DMS153 treated with DMSO at 0.1 percent for 48 hours (cell line): ENCODE results near the gene SVOP.
"Not testable (repeated sequence)": the region's sequence is repeated elsewhere in the genome, so short reads cannot be mapped to it uniquely, and the experiment has no call there.

Source experiments
- DNase-seq: peaks from one replicate; lab custom pipeline; 2025; ENCODE audit not compliant: unreplicated experiment; lab: John Stamatoyannopoulos, UW

The SVOP gene

DNA sequence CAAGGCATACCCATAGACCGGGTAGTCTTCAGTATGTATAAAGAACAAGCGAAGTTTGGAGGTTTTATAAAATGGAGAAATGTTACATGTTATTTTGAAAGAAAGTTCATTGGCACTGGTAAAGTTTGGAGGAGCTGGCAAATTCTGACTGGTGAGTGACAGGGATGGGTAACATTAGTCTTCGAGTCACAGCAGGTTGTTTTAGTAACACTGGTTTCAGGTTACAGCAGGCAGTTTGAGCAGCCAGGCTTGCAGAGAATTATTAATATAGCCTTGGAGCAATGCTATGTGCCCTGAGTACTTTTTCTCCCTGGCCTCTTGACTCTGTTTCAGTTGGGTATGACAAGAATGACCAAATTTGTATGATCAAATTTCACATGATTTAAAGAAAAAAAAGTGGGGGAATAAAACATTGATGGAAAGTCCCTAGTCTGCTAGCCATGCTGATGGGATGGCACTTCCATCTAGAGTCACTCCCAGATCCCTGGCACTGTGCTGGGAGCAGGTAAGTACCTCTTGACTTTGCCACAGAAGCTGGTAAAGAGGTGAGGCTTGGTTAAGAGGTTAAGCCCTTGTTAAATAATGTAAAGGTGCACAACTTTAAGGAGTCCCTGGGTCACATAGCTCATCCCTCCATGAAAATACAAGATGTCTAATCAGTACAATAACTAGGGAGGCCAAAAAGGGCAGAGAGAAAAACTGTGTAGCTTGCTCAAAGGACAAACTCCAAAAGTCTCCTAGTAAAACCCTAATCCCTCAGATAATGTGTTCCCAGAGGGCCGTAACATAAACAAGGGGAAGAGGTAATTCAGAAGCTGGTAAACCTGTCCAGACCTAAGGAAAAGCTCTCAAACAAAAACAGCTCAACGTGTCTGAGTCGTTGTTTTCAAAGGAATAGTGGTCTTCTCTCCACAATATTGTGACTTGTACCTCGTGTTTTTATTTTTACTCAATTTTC is 12.7 kb upstream of the SVOP start:
- no peak for DNase-seq

DNA sequence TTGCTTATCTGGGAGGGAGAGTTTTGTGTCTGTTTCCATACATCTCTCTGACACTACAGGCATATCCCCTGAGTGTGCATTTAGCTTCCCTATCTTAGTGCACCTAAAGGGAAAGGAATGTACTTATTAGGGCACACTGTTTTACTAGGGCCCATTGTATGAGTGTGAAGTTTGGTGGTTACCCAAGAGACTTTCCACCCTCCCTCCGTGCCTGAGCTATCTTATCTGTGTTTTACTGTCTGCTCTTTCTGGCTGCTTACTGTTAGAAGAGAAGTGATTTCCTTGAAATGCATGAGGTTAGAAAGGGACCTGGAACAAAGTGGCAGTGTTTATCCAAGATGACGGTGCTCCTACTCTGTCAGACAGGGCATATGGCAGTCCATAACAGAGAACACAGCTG is 8.5 kb upstream of the SVOP start:
- DNase-seq: no peak

DNA sequence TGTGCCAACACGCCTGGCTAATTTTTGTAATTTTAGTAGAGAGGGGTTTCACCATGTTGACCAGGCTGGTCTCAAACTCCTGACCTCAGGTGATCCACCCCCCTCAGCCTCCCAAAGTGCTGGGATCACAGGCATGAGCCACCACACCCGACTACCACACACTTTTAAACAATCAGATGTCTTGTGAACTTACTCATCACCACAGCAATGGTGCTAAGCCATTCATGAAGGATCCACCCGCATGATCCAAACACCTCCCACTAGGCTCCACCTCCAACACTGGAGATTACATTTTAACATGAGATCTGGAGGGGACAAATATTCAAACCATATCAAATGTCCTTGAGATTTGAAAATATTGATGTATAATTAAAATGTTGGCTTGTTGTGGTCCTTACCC is 7.8 kb upstream of the SVOP start:
- not testable (repeated sequence) for DNase-seq

DNA sequence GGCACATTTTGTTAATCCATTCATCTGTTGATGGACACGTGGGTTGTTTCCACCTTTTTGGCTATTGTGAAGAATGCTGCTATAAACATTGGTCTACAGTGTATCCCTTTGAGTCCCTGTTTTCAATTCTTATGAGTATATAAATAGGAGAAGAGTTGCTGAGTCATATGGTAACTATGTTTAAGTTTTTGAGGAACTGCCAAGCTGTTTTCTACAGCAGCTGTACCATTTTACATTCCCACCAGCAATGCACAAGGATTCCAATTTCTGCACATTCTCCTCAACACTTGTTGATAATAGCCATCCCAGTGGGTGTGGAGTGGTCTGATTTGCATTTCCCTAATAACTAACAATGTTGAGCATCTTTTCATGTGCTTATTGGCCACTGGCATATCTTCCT is 6.9 kb upstream of the SVOP start:
- no peak for DNase-seq

DNA sequence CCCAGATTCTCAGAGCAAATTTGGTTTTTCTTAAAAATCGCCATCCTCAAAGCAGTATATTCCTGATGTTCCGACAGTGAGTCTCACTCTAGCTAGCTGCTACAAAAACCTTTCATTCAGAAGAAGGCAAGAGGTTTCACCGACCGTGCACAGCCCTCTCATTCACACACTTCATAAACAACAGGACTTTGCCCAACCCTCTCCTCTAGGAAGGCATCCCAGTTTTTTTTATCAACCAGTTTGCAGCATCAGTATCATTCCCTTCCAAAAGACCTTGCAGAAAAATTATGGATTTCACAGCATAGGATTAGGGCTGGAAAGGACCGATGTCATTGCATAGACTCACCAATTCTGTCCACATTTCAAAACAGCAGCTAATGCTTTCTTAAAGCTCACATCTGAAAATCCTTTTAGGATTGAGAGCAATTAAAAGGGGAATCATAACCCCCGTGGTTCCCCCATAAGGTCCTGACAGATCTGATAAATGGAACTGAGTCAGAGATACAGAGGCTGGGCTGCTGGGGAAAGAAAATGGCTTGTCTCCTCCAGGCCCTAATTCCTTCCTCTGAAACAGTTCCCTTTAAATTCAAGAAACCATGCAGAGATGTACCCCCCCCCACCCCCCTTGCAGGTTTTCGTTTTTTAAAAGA is 597 bp downstream of the SVOP start:
- DNase-seq: peak; percentile 52

DNA sequence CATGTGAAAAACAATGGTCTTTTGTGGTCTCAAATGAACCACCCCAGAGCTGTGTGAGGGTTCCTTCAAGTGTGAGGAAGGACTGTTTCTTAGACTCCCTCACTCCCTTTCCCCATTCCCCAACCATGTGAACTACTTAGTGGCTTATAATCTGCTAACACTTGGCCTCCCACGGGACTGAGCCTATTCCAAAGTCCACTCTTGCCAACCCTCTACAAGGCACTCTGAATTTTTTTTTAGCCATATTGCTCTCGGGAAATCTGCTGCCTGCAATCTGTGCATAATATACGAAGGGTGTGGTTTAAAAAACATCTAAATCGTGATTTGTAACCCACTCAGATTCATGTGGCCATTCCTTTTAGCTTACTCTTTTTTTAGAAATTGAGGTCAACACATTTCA is 2.6 kb downstream of the SVOP start:
- DNase-seq: no peak

DNA sequence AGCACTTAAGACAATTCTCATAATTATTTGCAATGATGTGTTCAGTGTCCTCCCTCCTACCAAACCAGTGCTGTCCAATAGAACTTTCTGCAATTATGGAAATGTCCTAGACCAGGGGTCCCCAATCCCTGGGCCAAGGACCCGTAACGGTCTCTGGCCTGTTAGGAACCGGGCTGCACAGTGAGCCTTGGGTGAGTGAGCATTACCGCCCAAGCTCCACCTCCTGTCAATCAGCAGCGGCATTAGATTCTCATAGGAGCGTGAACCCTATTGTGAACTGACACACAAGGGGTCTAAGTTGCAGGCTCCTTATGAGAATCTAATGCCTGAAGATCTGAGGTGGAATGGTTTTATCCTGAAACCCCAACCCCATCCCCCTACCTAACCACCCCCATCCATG is 3.9 kb downstream of the SVOP start:
- no peak for DNase-seq

DNA sequence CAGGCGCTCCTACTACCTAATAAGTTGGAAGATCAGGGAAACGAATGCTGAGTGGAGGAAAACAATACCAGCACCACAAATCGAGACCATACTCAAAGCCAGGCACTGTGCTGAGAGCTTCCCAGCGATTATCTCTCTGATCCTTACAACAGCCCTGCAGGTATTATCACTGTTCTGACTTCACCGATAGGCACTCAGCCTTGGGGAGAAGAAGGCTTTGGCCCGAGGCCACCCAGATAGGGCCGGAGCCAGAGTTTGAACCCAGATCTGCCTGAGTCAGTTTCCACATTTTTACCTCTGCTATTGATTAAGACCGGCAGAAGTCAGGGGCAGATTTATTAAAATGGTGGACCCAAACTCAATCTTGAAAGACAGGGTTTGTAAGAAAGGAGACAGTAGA is 4.9 kb downstream of the SVOP start:
- no peak for DNase-seq

DNA sequence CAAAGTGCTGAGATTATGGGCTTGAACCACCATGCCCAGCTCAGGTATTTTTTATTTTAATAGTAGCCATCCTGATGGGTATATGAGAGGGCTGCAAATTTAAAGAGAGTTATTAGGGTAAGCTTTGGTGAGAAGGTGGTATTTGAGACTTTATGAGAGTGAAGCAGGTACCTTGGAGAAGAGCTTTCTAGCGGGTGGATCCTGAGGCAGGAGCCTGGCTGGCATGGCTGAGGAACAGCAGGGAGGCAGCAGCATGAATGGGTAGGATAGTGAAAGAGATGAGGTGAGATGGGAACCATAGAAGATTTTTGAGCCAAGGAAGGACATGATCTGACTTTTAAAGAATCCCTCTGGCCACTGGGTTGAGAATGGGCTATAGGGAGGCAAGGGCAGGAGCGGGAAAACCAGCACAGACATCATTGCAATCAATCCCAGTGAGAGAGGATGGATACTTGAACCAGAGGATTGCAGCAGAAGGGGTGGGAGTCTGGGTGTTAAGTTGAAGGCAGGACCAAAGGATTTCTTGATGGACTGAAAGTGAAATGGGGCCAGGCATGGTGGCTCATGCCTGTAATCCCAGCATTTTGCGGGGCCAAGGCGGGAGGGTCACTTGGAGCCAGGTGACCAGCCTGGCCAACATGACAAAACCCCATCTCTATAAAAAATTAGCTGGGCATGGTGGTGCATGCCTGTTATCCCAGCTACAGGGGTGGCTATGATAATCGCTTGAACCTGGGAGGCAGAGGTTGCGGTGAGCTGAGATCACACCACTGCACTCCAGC is 5.7 kb downstream of the SVOP start:
- DNase-seq: no peak

DNA sequence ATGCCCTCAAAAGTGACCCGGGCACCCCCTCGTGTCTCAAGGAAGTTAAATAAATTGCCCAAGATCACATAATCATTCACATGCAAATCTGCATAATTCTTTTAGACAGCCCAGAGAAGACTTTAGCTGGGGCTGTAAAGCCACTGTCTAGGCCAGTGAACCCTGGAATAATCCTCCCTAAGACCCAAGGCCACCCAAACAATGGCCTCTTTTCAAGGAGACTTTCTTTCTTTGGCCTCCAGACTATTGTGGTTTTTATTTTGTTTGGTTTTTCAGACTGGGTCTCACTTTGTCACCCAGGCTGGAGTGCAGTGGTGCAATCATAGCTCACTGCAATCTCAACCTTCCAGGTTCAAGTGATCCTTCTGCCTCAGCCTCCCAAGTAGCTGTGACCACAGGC is 10.6 kb downstream of the SVOP start:
- no peak for DNase-seq

DNA sequence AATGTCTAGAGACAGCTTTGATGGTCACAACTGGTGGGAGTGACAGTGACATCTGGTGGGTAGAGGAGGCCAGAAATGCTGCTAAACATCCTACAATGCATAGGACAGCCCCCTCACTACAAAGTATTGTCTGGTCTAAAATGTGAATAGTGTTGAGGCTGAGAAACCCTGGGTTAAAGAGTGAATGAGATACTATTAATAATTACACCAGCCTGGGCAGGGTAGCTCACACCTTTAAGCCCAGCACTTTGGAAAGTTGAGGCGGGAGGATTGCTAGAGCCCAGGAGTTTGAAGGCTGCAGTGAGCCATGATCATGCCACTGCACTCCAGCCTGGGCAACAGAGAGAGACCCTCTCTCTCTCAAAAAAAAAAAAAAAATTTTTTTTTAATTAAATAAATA is 11.1 kb downstream of the SVOP start:
- no peak for DNase-seq

DNA sequence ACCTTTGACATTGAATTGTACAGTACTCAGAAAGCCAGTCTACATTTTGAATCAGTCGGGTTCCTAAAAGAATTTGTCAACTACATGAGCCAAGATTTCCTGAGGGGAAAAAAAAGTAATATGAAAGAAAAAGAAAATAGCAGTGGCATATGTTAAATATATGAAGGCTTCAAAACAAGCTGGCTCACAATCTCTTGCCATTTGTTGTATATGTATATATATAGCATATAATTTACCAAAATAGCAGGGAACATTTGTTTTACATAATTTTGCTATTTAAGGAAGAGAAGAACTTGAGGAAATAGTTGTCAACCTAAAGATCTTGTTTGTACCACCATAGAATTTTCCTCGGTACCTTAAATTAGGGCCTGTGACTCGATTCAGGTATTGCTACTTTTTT is 16.9 kb downstream of the SVOP start:
- DNase-seq: no peak

DNA sequence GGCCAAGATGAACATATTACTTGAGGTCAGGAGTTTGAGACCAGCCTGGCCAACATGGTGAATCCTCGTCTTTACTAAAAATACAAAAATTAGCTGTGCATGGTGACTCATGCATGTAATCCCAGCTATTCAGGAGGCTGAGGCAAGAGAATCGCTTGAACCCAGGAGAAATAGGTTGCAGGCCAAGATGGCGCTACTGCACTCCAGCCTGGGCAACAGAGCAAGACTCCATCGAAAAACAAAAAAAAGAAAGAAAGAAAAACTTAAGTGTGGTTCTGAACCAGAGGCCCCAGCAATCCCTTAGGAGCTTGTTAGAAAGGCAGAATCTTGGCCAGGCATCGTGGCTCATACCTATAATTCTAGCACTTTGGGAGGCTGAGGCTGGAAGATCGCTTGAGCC is 24.5 kb downstream of the SVOP start:
- no peak for DNase-seq

DNA sequence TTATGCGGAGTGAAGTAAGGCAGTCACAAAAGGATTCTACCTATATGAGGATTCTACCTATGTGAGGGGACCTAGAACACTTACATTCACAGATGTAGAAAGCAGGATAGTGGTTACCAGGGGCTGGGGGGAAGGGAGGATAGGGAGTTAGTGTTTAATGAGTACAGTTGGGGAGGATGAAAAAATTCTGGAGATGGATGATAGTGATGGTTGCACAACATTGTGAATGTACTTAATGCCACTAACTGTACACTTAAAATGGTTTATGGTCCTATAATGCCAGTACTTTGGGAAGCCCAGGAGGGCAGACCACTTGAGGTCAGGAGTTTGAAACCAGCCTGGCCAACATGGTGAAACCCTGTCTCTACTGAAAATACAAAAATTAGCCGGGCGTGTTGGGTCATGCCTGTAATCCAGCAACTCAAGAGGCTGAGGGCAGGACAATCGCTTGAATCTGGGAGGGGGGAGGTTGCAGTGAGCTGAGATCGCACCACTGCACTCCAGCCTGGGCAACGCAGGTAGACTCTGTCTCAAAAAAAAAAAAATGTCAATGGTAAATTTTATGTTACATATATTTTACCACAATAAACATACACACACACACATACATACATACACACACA is 25.4 kb downstream of the SVOP start:
- peak; percentile 17 for DNase-seq

DNA sequence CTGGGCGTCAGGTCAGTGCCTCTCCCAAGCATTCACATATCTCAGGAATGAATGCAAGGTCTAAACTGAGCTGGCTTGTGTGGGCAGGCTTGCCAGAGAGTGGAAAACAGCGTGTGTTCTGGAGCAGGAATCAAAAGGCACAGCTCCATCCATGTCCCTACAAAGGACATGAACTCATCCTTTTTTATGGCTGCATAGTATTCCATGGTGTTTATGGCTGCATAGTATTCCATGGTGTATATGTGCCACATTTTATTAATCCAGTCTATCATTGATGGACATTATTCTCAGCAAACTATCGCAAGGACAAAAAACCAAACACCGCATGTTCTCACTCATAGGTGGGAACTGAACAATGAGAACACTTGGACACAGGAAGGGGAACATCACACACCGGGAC is 30.8 kb downstream of the SVOP start:
- DNase-seq: not testable (repeated sequence)

DNA sequence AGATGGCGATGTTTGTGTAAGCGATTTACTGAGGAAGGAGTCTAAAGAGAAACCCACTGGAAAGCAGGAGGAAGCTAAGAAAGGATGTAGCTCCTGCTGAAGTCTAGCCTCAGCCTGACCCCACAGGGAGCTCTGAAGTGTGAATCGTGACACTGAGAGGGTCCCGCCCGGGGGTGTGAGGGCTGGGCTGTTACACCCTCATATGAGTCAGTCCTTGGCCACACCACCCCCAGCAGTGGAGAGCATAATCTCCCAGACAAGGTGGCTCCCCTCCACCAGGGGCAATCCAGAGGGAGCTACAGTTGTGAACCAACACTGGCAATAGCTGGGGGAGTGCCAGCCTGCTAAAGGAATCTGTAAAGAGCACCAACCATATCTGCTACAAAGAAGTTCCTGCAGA is 31.5 kb downstream of the SVOP start:
- DNase-seq: no peak

DNA sequence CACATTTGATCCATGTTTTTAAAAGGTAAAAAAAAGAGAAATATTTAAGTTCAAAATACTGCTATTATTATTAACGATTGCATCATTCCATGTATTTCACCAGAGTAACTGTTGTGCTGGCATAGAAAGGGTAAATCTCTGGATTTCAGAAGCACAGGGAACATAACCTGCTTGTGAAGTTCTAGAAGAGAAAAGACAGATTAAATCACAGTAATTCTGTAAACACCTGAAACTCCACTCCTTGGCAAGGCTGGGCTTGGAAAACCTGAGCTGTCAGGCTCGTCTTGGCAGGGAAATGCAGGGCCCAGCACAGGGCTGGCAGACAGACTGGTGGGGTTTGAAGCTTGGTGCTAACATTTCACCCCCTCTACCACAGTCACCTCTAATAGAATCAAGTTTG is 35.1 kb downstream of the SVOP start:
- no peak for DNase-seq

DNA sequence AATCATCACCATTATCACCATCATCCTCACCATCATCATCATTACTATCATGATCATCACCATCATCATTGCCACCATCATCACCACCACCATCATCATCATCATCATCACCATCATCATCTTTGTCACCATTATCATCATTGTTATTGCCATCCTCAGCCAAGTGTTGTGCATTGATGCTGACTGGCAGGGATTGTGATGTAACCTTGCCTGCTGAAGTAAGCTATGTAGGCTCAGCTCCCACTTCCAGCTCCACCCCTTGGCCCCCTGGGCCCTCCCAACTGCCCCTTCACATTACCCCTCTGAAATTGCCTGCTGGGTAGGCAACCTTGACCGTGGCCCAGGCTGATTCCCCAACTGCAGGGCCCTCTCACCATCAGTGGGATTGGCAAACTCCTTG is 37.6 kb downstream of the SVOP start:
- no peak for DNase-seq

DNA sequence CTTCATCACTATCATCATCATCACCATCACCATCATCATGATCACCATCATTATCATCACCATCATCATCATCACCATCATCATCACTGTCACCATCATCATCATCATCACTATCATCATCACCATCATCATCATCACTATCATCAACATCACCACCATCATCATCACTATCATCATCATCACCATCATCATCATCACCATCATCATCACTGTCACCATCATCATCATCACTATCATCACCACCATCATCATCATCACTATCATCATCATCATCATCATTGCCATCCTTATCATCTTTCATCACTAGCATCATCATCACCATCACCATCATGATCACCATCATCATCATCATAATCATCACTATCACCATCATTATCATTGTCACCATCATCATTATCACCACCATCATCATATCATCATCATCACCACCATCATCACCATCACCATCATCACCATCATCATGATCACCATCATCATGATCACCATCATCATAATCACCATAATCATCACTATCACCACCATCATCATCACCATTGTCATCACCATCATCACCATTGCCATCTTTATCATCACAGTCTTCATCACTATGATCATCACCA is 38.1 kb downstream of the SVOP start:
- no peak for DNase-seq

DNA sequence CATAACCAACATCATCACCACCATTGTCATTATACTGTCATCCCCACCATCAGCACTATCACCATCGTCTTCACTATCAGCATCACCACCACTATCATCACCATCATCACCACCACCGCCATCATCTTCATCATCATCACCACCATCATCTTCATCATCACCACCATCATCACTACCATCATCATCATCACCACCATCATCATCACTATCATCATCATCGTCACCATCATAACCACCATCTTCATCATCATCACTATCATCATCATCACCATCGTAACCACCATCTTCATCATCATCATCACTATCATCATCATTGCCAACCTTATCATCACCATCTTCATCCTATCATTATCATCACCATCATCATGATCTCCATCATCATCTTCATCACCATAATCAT is 39.0 kb downstream of the SVOP start:
- no peak for DNase-seq
